Uterus (tissue), 2 donors: Measurements from ENCODE around the gene TEX10.

ENCODE experiments used
- CTCF ChIP-seq, 4 experiments: fragments of 200-600 bp in 2 of 4; fragments of 450-650 bp in 2 of 4; sonication (generic) in 2 of 4; IDR thresholded peaks; one replicate each; pipeline ENCODE4 v1.5.1; 2016 to 2019; ENCODE audit warnings: antibody characterized with exemption in 4 of 4, mild to moderate bottlenecking in 2 of 4, moderate library complexity in 1 of 4
- POLR2A ChIP-seq, 2 donors: fragments of 450-650 bp; IDR thresholded peaks; one replicate each; pipeline ENCODE4 v1.6.1; 2016; ENCODE audit warnings: antibody characterized with exemption in 2 of 2, mild to moderate bottlenecking in 1 of 2, moderate library complexity in 1 of 2

- TF ChIP-seq CTCF (IDR thresholded peaks at IDR 0.05) (no peak), POLR2A (IDR thresholded peaks at IDR 0.05) (no peak)
Observed at GRCh38 chr9:100281676-100282387, 70.9 kb downstream of the TEX10 start.
